Globus pallidus (tissue), 1 donor: ENCODE measurements around the gene CETN1.

Experiments used
- DNase-seq: peaks from one replicate; pipeline ENCODE4 v3.0.0-alpha.2; 2015; ENCODE audit warnings: low spot score

The CETN1 gene

GRCh38 chr18:623761-624620 lies 43.8 kb downstream of the CETN1 start:
- DNase-seq: peak; percentile 87

- no peak for DNase-seq
Observed at GRCh38 chr18:627231-627630, 47.1 kb downstream of the CETN1 start.

DNA sequence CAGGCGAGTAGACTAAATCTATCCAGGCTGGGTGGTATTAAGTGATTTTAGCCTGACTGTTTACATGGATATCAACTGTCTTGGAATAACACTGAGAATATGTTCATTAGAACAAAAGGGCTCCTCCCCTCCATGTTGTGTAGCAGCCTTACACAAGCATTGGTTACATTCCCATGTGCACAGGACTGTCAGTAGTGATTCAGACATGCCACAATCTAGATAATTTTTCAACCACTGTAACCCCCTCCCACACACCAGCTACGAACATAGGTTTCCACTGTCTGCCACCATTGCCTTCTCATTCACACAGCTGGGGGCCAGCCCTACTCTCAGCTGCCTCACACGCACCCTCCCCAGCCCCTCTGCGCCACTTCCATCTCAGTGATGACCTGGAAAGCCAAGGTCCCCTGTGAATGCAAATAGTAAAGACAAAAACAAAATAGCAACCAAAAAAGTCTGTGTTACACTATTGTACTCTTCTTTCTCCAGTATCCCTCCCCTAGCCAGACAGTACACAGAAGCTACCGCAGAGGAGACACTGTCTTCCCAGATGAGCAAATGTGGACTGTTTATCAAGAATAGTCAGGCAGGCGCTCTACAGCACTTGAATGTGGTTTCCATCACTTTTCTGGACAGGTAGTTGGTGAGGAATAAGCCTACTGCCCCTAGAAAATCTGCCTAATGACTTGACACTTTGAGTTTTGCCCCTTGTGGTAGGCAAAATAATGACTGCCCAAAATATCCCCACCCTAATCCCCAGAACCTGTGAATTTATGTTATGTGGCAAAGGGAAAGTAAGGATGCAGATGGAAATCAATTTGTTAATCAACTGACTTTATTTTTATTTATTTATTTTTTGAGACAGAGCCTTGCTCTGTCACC lies 49.3 kb downstream of the CETN1 start:
- no peak for DNase-seq

- DNase-seq: no peak
Observed at GRCh38 chr18:631560-631959, 51.4 kb downstream of the CETN1 start.
